Activated CD8-positive, alpha-beta memory T cell treated with anti-CD3 and anti-CD28 coated beads, Interleukin-2, amount 50 U/mL, for 24 hours (primary cell): Measurements from ENCODE around the gene KDM7A.

Experiments
- DNase-seq: peaks from one replicate; pipeline ENCODE4 v3.0.0-alpha.2; 2020; ENCODE audit errors: extremely low read depth

KDM7A gene

DNA sequence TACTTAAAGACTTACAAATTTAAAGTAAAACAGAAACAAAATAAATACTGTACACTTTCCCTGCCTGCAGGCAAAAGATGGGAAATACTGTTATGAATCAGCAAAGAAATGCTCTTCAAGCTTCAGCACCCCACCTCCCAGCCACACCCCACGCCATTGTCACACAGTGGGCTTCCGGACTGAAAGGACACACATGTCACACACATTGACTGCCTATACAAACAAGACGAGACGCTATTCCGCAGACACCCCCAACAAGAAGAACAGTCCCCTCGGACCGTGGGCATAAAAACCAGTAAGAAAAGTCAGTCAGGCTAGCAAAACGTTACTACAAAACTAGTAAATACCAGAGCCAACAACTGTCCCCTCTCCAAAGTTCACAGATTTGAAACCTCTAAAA lies 91.8 kb downstream of the KDM7A start:
- DNase-seq: no peak

DNA sequence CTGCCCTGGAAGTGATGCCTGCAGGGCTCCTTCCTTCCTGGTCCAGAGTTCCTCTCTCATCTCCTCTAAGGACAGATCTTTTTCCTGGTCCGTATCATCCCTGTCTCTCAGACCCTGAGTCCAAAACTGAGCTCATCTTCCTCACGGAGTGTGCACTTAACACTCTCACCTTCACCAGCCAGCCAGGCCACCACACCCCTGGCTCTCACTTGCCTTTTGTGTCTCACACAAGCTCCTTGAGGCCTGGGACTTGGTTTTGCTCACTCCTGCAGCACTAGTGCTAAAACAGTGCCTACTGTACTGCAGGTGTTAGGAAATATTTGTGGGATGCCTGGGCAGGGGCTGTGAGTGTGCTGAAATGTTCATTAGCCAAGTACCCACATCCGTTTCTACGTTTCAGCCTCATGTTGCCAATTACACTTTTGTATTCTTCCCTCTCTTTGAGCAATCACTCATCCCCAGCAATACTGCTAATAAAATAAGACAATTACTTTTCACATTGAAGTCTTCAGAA lies 92.6 kb downstream of the KDM7A start:
- no peak for DNase-seq

DNA sequence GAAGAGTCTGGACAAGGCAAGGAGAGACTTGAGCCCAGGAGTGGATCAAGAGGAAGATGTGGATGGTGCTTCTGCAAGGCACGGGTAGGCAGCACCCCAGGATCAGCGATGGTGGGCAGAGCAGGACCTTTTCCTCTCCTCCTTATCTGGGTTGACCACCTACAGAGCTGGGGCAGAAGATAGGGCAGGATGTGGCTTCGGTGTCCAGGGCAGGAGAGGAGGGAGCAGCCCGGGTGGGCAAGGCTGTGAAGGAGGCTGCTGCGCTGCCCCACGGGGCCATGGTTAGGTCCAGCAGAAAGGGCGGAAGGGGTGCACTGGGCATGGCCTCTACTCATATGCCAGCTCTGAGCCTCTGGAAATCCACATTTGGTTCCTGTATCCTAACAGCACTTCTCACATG lies 94.0 kb downstream of the KDM7A start:
- DNase-seq: no peak

DNA sequence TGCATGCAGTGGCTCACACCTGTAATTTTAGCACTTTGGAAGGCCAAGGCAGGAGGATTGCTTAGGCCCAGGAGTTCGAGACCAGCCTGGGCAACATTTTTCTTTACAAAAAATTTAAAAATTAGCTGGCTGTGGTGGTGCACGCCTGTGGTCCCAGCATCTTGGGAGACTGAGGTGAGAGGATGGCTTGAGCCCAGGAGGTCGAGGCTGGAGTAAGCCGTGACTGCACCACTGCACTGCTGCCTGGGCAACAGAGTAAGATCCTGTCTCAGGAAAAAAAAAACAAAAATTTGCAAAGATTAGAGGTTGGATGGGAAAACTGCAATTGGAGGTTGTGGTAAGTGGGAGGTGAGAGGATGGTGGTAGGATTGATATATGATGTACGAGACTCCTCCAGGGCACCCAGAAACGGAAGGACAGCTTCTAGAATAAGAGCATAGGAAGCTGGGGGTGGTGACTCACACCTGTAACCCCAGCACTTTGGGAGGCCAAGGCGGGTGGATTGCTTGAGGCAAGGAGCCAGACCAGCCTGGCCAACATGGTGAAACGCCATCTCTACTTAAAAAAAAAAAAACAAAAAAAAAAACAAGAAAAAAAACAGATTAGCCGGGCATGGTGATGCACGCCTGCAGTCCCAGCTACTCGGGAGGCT lies 94.9 kb downstream of the KDM7A start:
- DNase-seq: no peak

DNA sequence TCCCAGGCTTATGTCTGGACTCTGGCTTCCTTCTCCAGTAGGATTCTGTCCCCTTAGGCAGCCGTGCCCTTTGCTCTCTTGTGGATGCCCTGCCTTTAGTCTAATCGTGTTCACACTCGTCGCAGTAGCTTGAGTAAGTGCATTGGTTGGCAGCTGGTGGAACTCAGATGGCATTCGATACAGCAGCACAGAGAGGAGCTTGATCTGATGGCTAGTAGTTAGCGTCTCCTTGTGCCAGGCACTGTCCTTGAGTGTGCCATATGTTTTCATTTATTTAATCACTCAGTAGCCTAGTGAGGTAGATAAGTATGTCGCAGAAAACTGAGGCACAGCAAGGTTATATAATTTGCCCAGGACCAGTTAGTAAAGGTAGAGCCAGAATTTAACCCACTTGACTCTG lies 95.9 kb downstream of the KDM7A start:
- no peak for DNase-seq

DNA sequence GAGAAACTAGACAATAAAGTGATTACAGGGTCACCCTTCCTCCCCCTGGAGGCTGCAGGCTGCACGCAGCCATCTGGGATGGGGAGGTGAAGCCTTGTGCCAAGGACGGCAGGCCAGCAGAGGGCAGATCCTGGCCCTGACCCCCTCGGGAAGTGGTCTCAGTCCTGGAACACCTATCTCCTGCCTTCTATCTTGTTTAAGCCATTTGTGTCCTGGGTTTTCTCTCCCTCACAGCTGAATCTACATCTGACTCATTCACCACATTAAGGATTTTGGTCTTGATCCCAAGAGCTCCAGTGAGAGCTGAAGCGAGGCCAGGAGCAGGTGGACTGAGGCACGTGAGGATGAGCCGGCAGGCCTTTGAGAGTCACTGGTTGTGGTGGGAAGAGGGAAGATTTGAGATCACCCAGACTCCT lies 97.7 kb downstream of the KDM7A start:
- DNase-seq: no peak

DNA sequence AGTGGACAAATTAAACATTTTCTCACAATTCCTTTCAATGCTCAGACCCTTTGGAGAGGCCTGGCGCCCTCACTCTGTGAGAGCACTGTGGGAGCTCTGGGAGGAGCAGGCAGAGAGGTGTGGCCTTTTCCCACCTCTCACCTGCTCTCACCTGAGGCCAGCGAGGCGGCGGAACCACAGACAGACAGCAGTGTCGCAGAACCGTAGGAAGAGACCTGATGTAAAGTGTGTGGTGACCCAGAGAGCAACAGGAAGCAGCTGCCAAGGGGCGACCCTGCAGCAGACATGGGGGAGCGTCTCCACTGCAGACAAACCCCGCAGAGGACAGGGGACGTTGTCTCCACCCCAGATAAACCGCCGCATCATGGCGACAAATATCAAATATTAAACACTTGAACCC lies 98.4 kb downstream of the KDM7A start:
- DNase-seq: no peak

DNA sequence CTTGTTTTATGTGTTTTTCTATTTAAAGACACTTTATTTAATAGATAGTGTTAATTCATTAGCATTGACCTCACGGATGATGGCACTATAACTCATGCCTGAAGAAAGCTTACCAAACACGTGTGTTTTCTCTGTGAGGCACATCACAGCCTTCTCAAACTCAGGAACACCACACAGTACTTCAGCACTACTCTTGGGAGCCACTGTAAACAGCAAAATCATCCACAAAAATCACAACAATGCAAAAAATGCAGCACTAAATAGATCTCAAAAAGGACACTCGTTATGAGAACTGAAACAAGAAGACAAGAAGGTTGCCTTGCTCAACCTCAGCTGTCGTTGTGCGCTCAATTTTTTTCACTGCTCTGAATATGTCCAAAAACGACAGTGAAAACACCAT lies 102.0 kb downstream of the KDM7A start:
- DNase-seq: no peak

DNA sequence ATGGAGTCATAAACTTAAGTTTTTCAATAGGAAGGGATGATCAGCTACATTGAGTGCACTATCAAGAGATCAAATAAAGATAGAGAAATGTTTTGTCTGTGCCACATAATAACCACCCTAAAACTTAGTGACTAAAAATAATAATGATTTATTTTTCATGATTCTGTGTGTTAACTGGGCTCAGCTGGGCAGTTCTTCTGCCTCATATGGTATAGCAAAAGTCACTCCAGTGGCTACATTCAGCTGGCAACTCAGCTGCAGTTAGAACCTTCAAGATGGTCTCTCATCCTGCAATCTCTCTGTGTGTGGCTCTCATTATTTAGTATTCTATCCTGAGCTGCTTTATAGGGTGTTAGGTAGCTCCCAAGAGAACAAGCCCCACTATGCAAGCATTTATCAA lies 106.2 kb downstream of the KDM7A start:
- DNase-seq: no peak

DNA sequence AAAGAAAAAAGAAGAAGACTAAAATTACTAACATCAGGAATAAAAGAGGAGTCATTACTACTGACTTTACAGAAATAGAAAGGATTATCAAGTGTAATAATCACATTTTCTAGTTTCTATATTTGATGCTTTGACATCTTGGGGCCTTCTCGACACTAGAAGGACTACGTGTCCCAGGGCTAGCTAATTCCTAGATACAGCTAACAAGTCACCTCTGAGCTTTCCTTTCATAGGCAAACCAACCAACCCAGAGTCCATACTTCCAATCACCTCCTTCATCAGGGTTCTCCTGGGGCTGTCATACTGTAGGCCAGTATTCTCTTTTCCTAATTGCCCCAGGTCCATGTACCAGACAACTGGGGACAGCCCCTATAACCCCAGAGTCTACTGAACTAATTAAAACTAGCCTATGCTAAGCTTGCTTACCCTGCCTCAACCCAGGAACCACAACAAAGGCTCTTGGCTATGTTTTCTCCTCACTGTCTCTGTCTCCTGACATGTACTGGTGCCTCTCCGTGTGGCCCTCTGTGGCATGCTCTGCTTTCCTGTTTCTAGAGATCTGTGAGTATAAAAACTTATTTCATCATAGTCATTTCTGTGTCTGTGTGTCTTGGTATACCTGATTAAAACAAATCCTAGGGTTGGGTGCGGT lies 107.4 kb downstream of the KDM7A start:
- no peak for DNase-seq

DNA sequence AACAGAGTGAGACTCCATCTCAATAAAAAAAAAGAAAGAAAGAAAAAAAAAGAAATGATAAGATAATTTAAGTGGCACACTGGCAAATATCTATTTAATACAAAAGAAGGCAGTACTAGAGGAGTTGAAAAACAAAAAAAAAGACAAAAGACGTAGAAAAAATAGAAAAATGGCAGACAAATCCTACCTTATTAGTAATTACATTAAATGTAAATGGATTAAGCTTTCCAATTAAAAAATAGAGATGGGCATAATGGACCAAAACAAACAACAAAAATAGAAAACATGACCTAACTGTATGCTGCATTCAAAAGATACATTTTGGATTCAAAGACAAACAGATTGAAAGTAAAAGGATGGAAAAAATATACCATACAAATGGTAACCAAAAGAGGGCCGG lies 108.8 kb downstream of the KDM7A start:
- DNase-seq: no peak

DNA sequence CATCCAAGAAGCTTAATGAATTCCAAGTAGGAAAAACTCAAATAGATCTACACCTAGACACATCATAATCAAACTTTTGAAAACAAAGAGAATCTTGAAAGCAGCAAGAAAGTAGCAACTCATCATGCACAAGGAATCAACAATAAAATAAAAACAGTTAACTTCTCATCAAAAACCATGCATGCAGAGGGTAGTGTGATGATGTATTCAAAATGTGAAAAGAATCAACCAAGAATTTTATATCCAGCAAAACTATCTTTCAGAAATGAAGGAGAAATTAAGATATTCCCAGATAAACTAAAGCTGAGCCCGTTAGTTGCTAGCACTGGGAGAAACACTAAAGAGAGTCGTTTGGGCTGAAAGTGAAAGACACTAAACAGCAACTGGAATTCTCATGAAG lies 109.7 kb downstream of the KDM7A start:
- no peak for DNase-seq

DNA sequence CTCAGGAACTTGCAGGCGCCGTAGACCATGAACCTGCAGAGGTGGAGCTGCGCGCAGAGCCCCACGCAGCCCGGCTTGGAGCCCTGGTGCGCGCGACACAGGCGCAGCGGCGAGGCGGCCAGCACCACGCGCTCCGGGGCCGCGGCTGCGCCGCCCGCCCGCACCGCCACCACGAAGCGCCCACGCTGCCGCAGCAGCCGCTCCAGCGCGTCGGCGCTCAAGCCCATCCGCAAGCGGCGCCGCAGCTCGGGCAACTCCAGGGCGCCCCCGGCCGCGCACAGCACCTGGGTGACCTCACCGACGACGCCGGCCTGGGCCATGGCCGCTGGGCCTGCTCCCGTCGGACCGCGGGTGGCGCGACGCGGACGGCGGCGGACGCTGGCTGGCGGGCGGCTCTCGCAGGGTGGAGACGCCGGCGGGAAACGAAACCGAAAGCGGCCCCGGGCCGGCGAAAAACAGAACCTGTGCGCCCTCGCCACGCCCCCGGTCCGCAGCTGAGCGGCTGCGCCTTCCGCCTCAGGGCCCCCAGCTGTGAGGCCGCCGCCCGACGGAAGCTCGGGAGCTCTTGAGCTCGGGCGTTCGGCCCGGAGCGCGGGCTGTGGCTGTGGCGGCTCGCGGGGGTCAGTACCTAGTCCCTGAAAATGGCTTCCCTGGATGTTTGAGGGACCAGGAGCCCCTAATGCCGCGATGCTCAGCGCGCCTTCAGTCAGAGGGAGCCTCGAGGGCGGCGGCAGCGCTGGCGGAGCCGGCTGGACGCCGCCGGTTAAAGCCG lies 114.1 kb downstream of the KDM7A start, which contains the start of gene PARP12:
Gene PARP12, minus strand, starts transcription at position 424 of the 772 bp plus-strand sequence. Its CDS starts 104 bp downstream, at position 320.
- peak; percentile 53 for DNase-seq

DNA sequence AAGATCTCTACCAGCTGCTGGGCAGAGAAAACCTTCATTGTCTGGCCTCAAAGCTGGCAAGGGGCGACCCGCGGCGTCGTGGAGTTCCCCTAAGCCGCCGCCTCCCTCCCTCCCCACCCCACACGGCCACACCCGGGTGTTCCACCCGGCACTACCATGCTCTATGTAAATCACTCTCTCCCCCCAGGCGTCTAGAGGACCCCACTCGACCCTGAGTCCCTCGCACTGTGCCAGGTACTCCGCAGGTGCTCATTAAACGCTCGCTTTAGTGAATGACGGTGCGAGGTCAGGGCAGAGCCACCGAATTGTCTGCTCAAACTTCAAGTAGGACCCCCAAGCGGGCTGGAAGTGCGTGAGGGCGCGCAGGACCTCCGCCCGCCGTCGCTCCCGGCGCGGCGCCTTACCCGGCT lies 114.7 kb downstream of the KDM7A start:
- DNase-seq: no peak

DNA sequence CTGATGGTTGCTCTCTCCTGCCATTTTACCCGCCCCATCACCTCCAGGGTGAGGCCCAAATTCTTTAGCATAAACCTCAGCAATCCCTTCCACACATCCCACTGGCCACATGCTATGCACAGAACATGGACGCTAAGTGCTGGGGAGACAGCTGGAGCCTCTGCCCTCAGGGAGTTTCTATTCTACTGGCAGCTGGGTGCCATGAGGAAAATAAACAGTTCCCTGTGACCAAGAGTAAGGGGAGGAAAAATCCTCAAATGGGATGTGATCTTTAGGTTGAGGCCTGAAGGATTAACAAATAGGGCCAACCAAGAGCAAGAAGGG lies 115.2 kb downstream of the KDM7A start:
- DNase-seq: no peak

DNA sequence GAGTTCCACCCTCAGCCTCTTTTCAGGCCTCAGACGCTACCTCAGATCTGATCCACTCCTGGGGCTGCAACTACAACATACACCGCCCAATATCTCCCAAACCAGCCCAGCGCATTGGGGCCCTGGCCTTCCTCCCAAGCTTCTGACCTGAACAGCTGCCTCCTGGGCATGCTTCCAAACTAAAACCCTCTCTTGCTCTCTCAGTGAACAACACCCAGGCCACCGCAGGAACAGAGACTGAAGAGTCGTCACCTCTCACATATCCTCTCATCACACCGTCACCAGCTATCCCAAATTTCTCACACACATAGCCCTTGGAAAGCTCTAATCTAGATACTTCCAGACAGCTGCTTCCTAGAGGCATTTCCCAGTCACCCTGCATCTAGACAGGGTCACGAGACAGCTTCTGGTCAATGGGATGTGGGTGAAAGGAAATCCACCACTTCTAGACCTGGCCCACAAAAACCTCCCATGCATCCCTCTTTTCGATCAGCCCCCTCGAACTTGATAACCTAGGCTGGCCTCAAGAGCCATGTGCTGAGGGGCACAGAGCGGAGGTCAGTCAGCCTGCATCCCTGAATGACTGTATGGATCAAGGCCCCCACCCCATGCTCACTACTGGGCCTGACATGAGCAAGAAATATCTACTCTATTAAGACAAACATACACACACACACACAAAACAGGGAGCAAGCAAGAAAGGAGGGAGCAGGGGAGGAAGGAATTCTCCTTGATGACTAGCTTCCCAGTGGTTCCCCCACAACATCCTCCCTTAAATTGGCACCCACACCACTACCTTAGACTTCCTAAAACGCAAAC lies 115.8 kb downstream of the KDM7A start:
- DNase-seq: no peak

DNA sequence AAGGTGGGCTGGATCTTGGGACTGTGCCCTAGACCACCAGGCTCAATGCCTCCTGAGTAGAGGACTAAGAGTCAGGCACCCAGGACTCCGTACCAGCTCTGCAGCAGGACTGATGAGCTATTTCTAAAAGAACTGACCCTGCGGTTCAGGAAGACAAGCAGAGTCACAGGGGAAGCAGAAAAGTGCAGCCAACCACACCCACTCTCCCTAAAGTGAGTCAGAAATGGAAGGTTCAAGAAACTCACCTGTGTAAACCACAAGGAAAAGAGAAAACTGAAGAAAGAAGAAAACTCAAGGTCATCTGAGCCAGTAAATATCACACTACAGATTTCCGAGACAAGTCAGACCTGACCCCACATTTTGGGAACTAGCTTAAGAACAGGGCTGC lies 116.5 kb downstream of the KDM7A start:
- no peak for DNase-seq

DNA sequence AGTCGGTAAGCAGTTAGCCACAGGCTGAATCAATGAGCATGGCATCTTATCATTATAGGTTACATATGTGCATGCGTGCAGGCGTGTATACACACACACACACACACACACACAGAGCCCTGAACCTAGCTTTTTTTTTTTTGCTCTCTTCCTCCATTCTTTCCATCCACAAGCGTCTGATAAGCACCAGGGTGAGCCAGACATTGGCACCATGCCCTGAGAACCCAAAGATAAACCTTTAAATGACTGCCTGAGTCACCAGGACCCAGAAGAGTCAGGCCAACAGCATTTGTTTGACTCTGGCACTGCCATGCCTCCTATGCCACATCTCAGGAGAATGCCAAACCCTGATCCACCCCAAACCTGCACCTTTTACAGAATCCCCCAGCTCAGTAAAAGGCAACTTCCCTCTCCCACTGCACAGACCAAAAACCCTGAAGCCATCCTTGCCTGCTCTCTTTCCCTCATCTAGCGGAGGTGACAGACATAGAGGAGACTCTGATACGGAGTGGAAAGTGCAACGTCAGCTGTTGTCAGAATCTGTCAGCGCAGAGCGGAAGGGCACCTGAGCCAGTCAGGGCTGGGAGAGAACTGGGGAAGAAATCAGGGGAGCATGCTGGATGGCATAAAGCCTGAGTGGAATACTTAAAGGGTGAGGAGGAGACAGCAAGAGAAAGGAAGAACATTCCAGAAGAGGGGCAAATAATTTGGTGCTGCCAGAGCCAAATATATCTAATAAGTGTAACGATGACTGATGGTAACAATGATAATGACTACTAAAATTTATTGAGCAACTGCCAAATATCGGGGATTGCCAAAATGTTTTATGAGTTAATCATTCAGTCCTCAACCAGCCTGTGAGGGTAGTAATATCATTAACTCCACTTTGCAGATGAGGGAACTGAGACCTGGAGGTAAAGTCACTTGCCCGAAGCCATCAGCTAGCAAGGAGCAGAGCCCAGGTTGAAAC lies 117.2 kb downstream of the KDM7A start:
- DNase-seq: no peak

DNA sequence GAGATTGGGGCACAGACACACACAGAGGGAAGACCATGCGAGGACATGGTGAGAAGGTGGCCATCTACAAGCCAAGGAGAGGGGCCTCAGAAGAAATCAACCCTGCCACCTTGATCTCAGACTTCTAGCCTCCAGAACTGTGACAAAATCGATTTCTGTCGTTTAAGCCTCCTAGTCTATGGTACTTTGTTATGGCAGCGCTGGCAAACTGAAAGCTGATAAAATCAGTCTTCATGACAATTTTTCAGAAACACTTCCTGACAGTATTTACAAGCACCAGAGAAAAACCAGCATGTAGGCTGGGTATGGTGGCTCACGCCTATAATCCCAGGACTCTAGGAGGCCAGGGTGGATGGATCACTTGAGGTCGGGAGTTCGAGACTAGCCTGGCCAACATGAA lies 118.3 kb downstream of the KDM7A start:
- DNase-seq: no peak

DNA sequence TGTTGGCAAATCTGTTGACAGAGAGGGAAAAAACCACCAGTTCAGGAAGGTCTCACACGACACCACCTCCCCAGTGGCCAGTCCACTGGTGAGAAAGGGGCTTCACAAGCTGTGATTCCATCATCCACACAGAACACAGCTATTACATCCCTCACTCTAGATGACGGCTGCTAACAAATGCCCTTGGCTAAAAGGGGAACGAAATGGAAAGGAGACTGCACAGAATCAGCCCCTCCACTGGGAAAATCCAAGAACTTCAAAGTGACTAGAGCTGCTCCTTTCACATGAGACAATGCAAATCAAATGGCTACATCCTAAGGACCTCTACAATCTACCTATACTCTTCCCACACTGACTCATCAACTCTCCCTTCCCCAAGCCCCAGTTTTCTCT lies 119.6 kb downstream of the KDM7A start:
- no peak for DNase-seq
